SIG-M5 treated with dmso at 0.1 percent for 504 hours (cell line): Measurements from ENCODE around the gene AADAC.
A peak's percentile ranks its signal among the peaks of the same experiment; 100 is the strongest.

Source experiments
- DNase-seq: peaks from one replicate; lab custom pipeline; 2025; ENCODE audit not compliant: unreplicated experiment; lab: John Stamatoyannopoulos, UW

The AADAC gene

DNA sequence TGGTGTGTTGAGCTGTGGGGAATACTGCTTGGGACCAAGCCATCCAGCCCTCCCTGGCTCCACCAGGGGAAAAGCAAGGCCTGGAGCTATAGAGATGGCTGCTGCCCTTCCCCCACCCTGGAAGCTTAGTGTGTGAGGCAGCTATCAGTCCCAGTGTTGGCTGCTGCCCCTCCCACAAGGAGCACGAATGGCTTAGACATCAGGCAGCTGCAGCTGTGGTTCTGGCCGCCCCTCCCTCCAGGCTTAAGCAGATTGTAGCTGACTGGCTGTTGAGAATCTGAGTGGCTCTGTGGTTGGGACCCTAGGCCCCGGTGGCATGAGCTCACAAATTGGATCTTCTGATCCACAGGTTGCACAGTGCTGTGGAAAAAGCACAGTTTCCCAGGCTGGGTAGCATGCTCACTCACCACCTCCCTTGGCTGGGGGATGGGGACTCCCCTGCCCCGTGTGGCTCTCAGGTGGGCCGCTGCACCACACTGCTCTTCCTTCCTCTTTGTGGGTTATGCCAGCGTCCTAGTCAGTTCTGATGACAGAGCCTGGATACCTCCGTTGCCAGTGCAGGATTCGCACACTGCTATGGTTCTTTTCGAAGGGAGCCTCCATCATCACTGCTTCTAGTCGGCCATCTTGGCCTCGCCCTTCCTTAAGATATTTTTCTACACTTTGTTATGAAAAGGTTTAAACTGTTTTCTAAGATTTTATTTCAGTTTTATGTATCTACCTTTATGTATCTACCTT lies 38.3 kb downstream of the AADAC start:
- no peak for DNase-seq

- DNase-seq, result no peak
Measured at GRCh38 chr3:151856118-151856517, 42.2 kb downstream of the AADAC start.

- DNase-seq, result no peak
Measured at GRCh38 chr3:151856641-151857040, 42.7 kb downstream of the AADAC start.

DNA sequence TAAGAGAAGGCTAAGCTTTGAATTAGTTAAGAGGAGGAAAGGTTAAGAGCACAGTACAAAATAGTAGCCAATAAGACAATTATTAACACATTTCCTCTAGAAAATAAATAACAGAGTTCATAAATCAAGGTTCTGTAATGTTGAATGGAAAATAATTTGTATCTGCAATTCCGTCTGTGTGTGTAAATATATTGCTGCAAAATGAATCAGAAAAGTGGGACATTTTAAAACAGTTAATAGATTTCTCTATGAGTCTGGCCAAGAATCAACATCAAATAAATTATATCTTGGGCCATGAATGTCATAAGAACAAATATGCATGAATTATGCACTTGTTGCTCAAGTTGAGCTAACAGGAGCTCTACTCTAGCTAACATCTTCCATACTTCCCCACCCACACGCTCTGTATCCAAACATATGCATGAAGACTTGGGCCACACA lies 45.3 kb downstream of the AADAC start:
- no peak for DNase-seq

DNA sequence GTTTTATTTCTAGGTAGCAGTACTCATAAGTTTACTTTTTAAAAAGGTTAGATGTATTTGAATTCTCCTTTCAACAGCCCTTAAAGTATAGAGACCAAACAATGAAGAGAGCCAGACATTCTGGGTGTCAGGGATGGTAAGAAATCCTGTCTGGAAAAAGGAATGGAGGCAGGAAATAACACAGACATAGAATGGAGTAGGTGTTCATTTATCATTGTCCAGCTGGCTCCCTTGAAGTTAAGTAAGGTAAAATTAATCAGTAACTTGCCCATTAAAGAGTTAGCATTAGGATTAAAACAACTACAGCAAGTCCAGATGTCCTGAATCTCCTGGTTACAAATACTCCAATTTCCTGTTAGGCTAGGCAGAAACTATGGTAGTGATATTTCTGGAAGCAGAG lies 46.0 kb downstream of the AADAC start:
- no peak for DNase-seq

- no peak for DNase-seq
Measured at GRCh38 chr3:151863611-151864010, 49.7 kb downstream of the AADAC start.

DNA sequence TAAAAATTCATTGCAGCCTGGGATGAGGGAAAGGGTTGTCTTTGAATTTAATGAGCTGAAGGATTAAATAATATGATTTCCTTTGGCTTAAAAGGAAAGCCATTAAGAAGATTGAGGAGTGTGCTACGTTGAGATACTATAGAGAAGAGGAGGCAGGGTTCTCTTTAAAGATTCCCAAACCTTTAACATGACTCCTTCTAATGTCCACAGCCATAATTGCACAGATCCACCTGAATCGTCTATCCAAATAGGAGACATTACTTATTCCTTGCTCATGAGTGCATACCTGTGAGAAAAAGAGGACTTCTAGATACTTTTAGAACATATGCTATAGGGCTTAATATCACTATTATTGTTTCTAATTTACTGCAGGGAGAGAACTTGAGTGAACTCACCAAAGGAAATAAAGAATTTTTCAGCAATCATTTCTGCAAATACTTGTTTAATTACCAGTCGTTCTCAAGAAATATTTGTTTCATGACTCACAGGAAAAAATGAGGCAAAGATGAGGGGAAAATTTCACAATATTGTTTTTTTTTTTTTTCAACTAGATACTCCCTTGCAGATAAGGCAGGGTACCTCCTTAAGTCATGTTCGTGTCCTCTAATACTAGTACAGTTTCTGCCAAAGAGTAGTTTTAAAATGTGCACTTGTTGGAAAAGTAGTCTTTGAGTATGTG lies 50.6 kb downstream of the AADAC start:
- DNase-seq, result peak; percentile 39

GRCh38 chr3:151866711-151867410 lies 52.9 kb downstream of the AADAC start:
- no peak for DNase-seq

- no peak for DNase-seq
Measured at GRCh38 chr3:151867666-151868065, 53.8 kb downstream of the AADAC start.

- no peak for DNase-seq
Measured at GRCh38 chr3:151869181-151869580, 55.3 kb downstream of the AADAC start.

DNA sequence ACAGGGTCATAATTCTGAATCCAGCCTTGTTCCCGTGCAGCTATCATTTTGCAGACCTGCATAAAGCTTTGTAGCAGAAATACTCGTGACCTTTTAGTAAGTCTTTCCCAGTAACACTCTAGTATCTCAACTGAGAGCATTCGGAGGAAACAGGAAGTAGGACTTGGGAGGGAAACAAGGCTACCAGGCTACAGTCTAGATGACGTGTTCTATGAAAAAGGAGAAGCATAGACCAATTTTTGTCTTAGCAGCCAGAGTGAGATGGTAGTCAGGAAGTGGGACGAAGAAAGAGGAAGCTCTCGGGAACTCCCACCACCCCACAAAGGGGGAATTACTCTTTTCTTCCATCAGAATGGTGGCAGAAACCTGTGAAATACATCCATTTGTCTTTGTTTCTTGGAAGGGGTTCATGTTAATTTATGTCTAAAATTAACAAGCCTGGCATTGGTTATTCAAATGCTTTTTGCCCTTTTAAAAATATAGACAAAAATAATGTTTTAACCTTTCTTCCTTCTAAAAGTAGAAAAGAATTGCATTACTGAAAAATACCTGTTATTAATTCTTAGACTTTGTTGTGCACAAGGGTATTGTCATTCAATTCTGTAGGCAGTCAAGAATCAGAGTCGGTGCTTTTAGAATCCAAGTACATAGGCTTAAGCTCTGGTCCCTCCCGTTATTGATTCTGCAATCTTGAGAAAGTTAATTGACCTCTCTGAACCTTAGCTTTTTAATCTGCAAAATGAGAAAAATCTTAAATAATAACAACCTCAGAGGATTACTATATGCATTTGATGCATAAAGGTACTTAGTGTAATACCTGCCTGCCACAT lies 57.9 kb downstream of the AADAC start:
- DNase-seq, result peak; percentile 100

GRCh38 chr3:151873398-151873797 lies 59.5 kb downstream of the AADAC start, which contains the start of gene SUCNR1:
SUCNR1 (plus strand) TSS chr3:151873643; CDS start chr3:151879893, 6,250 bp downstream.
- DNase-seq, result peak; percentile 15

DNA sequence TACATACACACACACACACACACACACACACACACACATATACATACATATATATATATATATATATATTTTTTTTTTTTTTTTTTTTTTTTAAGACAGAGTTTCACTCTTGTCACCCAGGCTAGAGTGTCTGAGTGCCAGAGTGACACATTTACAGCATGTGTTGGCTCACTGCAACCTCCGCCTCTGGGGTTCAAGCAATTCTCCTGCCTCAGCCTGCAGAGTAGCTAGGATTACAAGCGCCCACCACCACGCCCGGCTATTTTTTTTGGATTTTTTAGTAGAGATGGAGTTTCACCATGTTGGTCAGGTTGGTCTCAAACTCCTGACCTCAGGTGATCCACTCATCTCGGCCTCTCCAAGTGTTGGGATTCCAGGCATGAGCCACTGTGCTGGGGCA lies 60.2 kb downstream of the AADAC start:
- peak; percentile 30 for DNase-seq

GRCh38 chr3:151875759-151876158 lies 61.8 kb downstream of the AADAC start:
- peak; percentile 97 for DNase-seq

GRCh38 chr3:151877269-151877668 lies 63.4 kb downstream of the AADAC start:
- no peak for DNase-seq
